Keratinocyte (primary cell): ENCODE data around the gene EID1. TPM values are rescaled to one million over a fixed set of nuclear protein-coding genes. Genes with fewer than 3 reads are reported as not detected.

Experiments
- DNase-seq: peaks from one replicate; pipeline ENCODE4 v3.0.0-alpha.2; 2011; ENCODE audit warnings: low read depth, missing footprints, low spot score
- FAIRE-seq: peaks from 2 replicates; lab custom pipeline; 2011; peaks lifted over from hg19 to GRCh38; lab: Jason Lieb, UNC
- H2AFZ ChIP-seq: 2 replicates; pipeline ENCODE4 v1.6.0; 2012; ENCODE audit warnings: low read length, control low read depth, inconsistent platforms; ENCODE audit not compliant: control insufficient read depth
- H3K27ac ChIP-seq: 2 replicates; pipeline ENCODE4 v1.5.1; 2011; ENCODE audit warnings: low read length; ENCODE audit not compliant: control insufficient read depth, insufficient read depth
- H3K27me3 ChIP-seq: 3 replicates; pipeline ENCODE4 v1.6.0; 2011; ENCODE audit warnings: low read length; ENCODE audit not compliant: control insufficient read depth, insufficient read depth; ENCODE audit errors: extremely low read depth
- H3K36me3 ChIP-seq, 2 experiments: 2 replicates in 1 of 2; 3 replicates in 1 of 2; pipeline ENCODE4 v1.5.1; 2011; ENCODE audit warnings: low read length in 2 of 2, mild to moderate bottlenecking in 1 of 2; ENCODE audit not compliant: control insufficient read depth in 2 of 2, insufficient read depth in 2 of 2; ENCODE audit errors: extremely low read depth in 1 of 2
- H3K4me1 ChIP-seq: 3 replicates; pipeline ENCODE4 v1.5.1; 2011; ENCODE audit warnings: low read length; ENCODE audit not compliant: control insufficient read depth, insufficient read depth; ENCODE audit errors: extremely low read depth
- H3K4me2 ChIP-seq: 3 replicates; pipeline ENCODE4 v1.6.0; 2011; ENCODE audit warnings: low read depth, low read length; ENCODE audit not compliant: control insufficient read depth, insufficient read depth; ENCODE audit errors: extremely low read depth
- H3K4me3 ChIP-seq, 3 experiments: fragments of 200-600 bp in 1 of 3; sonication (generic) in 1 of 3; 2 replicates in 2 of 3; 3 replicates in 1 of 3; pipeline ENCODE4 v1.5.1; 2011 to 2016; ENCODE audit warnings: low read length in 3 of 3, mild to moderate bottlenecking in 3 of 3, control low read depth in 2 of 3, inconsistent platforms in 1 of 3, low read depth in 1 of 3, mixed read lengths in 1 of 3, mixed run types in 1 of 3, moderate library complexity in 1 of 3; ENCODE audit not compliant: control insufficient read depth in 2 of 3, insufficient read depth in 2 of 3; ENCODE audit errors: extremely low read depth in 1 of 3
- H3K79me2 ChIP-seq: 2 replicates; pipeline ENCODE4 v1.6.0; 2012; ENCODE audit warnings: low read length; ENCODE audit not compliant: control insufficient read depth, insufficient read depth
- H3K9ac ChIP-seq: 3 replicates; pipeline ENCODE4 v1.6.0; 2011; ENCODE audit warnings: low read length; ENCODE audit not compliant: control insufficient read depth, insufficient read depth; ENCODE audit errors: extremely low read depth
- H3K9me1 ChIP-seq: 3 replicates; pipeline ENCODE4 v1.6.0; 2011; ENCODE audit warnings: low read length; ENCODE audit not compliant: control insufficient read depth, insufficient read depth; ENCODE audit errors: extremely low read depth
- H3K9me3 ChIP-seq: 2 replicates; pipeline ENCODE4 v1.5.1; 2012; ENCODE audit warnings: low read depth, low read length; ENCODE audit not compliant: control insufficient read depth
- H4K20me1 ChIP-seq: 3 replicates; pipeline ENCODE4 v1.6.0; 2011; ENCODE audit warnings: low read length; ENCODE audit not compliant: control insufficient read depth, insufficient read depth; ENCODE audit errors: extremely low read depth
- CTCF ChIP-seq, 3 experiments: IDR thresholded peaks in 1 of 3; conservative IDR thresholded peaks in 1 of 3; optimal IDR thresholded peaks in 1 of 3; 2 replicates in 2 of 3; 3 replicates in 1 of 3; pipeline versions ENCODE3 to v1.5.1; 2011; ENCODE audit warnings: low read length in 3 of 3, mild to moderate bottlenecking in 3 of 3, moderate library complexity in 2 of 3, control low read depth in 1 of 3, inconsistent platforms in 1 of 3; ENCODE audit not compliant: insufficient read depth in 2 of 3; ENCODE audit errors: extremely low read depth in 1 of 3
- EZH2 ChIP-seq: IDR thresholded peaks from one replicate; pipeline ENCODE4 v1.6.1; 2012; ENCODE audit warnings: inconsistent platforms, mild to moderate bottlenecking, low read length, moderate library complexity
- dilution Hi-C: fragments of 300-500 bp; cut with MboI; formaldehyde crosslinking; loops from one replicate; pipeline ENCODE4 v1.7.0; 2020; ENCODE audit warnings: low sequenced_read_pairs; ENCODE audit not compliant: extremely low pct_ligation_motif_present
- polyA plus RNA-seq, 5 experiments: library from polyadenylated mRNA; depleted of rRNA in 3 of 5; stranded (reverse) in 3 of 5; stranded (forward) in 1 of 5; unstranded in 1 of 5; fragments of >200 nt; gene quantifications; 1 replicate in 1 of 5; 2 replicates in 3 of 5; 3 replicates in 1 of 5; pipeline versions ENCODE4 v1.2.1 to v1.2.3, GENCODE V29; 2011 to 2012; ENCODE audit warnings: missing spikeins in 2 of 5, low read depth in 1 of 5, low replicate concordance in 1 of 5

EID1 gene
- polyA plus RNA-seq, 1 donor (not counting 4 experiments of a cell fraction or from before 2014, with no cell fraction given): 120 TPM

DNA sequence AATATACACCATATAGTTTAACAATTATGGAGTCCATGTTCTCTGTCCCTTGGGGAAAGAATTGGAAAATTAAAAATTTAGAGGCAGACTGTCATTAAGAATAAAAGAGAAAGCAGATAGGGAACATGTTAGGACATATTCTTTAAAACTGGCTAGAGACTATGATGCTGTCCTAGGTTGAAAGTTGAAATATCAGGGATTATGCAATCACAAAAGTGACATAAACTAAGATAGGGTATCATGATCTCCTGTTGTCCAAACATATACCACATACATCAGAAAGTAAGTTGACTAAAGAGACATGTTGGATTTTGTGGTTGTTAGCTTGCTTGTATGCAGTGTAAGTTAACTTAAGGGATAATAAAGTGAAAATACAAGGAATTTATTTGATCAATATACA lies 9.9 kb upstream of the EID1 start:
- H3K36me3 ChIP-seq: no peaks in the 10 kb centered on the region
- H3K27ac ChIP-seq: peak overlapping the region; percentile 32
- TF ChIP-seq CTCF (optimal IDR thresholded peaks at IDR 0.05 in 1 of 3, IDR thresholded peaks at IDR 0.05 in 1 of 3, conservative IDR thresholded peaks at IDR 0.05 in 1 of 3; ENCODE audit: extremely low read depth in 1 of 3, insufficient read depth in 2 of 3, low read length in 3 of 3): no peak
- no peak for TF ChIP-seq EZH2
- no peaks in the 10 kb centered on the region for H3K27me3 ChIP-seq
- dilution Hi-C loops: no loop called here
- peaks cover 15% of the 10 kb centered on the region for H3K4me1 ChIP-seq
- H3K9me3 ChIP-seq: no peaks in the 10 kb centered on the region
- H3K9me1 ChIP-seq: no peaks in the 10 kb centered on the region
- H2AFZ ChIP-seq: peak overlapping the region; percentile 62
- H3K4me3 ChIP-seq: peak overlapping the region in 2 of 3 experiments; percentile 4 to 32
- peak overlapping the region; percentile 54 for H3K4me2 ChIP-seq
- no peak for FAIRE-seq
- no peaks in the 10 kb centered on the region for H3K79me2 ChIP-seq
- DNase-seq: no peak
- H3K9ac ChIP-seq: no peak overlapping the region
- no peaks in the 10 kb centered on the region for H4K20me1 ChIP-seq

GRCh38 chr15:48868536-48868935 lies 9.4 kb upstream of the EID1 start:
- Histone ChIP-seq H4K20me1 (no peaks in the 10 kb centered on the region), H3K27me3 (no peaks in the 10 kb centered on the region), H3K36me3 (no peaks in the 10 kb centered on the region), H3K27ac (peak overlapping the region; percentile 32), H3K4me2 (peak overlapping the region; percentile 54), H3K9me3 (no peaks in the 10 kb centered on the region), H3K9ac (no peak overlapping the region), H2AFZ (no peak overlapping the region), H3K4me1 (peaks cover 15% of the 10 kb centered on the region), H3K9me1 (no peaks in the 10 kb centered on the region), H3K4me3 (peak overlapping the region in 1 of 3 experiments; percentile 32), H3K79me2 (no peaks in the 10 kb centered on the region)
- dilution Hi-C loops: no loop called here
- TF ChIP-seq CTCF (optimal IDR thresholded peaks at IDR 0.05 in 1 of 3, IDR thresholded peaks at IDR 0.05 in 1 of 3, conservative IDR thresholded peaks at IDR 0.05 in 1 of 3; ENCODE audit: extremely low read depth in 1 of 3, insufficient read depth in 2 of 3, low read length in 3 of 3): no peak
- no peak for TF ChIP-seq EZH2
- no peak for DNase-seq
- peak; percentile 79 for FAIRE-seq
